ENCODE data around the gene DNAH10.

Gene DNAH10

GRCh38 chr12:123954647-123955350 is 192.7 kb downstream of the DNAH10 start:
- no peak for DNase-seq

- DNase-seq, result no peak
These were observed 194.1 kb downstream of the DNAH10 start for GRCh38 chr12:123956249-123956648.

- no peak for DNase-seq
These were observed 195.1 kb downstream of the DNAH10 start for GRCh38 chr12:123957196-123957595.

GRCh38 chr12:123958462-123958861 is 196.4 kb downstream of the DNAH10 start:
- no peak for DNase-seq

- no peak for DNase-seq
These were observed 196.8 kb downstream of the DNAH10 start for GRCh38 chr12:123958876-123959275.

- no peak for DNase-seq
These were observed 198.1 kb downstream of the DNAH10 start for GRCh38 chr12:123960029-123960735.

GRCh38 chr12:123960856-123961255 is 198.8 kb downstream of the DNAH10 start:
- no peak for DNase-seq

- DNase-seq, result peak; percentile 31
These were observed 199.7 kb downstream of the DNAH10 start for GRCh38 chr12:123961585-123962345.

- DNase-seq, result no peak
These were observed 200.4 kb downstream of the DNAH10 start for GRCh38 chr12:123962513-123962912.

- no peak for DNase-seq
These were observed 201.7 kb downstream of the DNAH10 start for GRCh38 chr12:123963821-123964220.

GRCh38 chr12:123965382-123965781 is 203.3 kb downstream of the DNAH10 start:
- no peak for DNase-seq

GRCh38 chr12:123966596-123966995 is 204.5 kb downstream of the DNAH10 start:
- no peak for DNase-seq

GRCh38 chr12:123967121-123967586 is 205.1 kb downstream of the DNAH10 start:
- DNase-seq, result peak; percentile 58

- DNase-seq, result no peak
These were observed 209.3 kb downstream of the DNAH10 start for GRCh38 chr12:123971449-123971769.

GRCh38 chr12:123971770-123972456 is 209.8 kb downstream of the DNAH10 start:
- DNase-seq, result peak; percentile 65

- DNase-seq, result peak; percentile 89
These were observed 210.6 kb downstream of the DNAH10 start, which contains the start of the genes CCDC92 and ZNF664 for GRCh38 chr12:123972457-123973401. Gene CCDC92 (minus strand): TSS chr12:123972831. CDS start chr12:123944305, 28,526 bp downstream. Gene ZNF664 (plus strand): TSS chr12:123973215. CDS start chr12:124012145, 38,930 bp downstream.

- peak; percentile 39 for DNase-seq
These were observed 211.6 kb downstream of the DNAH10 start for GRCh38 chr12:123973552-123974341.

GRCh38 chr12:123976227-123976826 is 214.2 kb downstream of the DNAH10 start:
- no peak for DNase-seq

- DNase-seq, result no peak
These were observed 217.5 kb downstream of the DNAH10 start for GRCh38 chr12:123979566-123979965.

GRCh38 chr12:123982269-123982668 is 220.2 kb downstream of the DNAH10 start:
- DNase-seq, result no peak

All from hematopoietic multipotent progenitor cell treated with erythropoietin and hydrocortisone succinate and interleukin-3 and kit ligand, for 6 days (in vitro differentiated cells).